ENCODE results near the gene ROR2. TPM values are rescaled to one million over a fixed set of nuclear protein-coding genes. Genes with fewer than 3 reads are reported as not detected.
"Not testable (repeated sequence)": the region's sequence is repeated elsewhere in the genome, so short reads cannot be mapped to it uniquely, and the experiment has no call there.

ROR2 gene
- total RNA-seq, 4 donors from 2014 or later = 4.2 to 23.2 (median 11.2) TPM

- Histone ChIP-seq H3K4me3 (no peak overlapping the region), H3K27ac (peak overlapping the region in 3 of 4 donors; percentile 69 to 76 (median 72)), H3K27me3 (no peaks in the 10 kb centered on the region), H3K9me3 (no peaks in the 10 kb centered on the region), H3K4me1 (peaks cover 31 to 59% (median 39%) of the 10 kb centered on the region in 4 donors), H3K36me3 (no peaks in the 10 kb centered on the region)
- intact Hi-C loops (cut with DNase I; ENCODE audit: low total_unique reads) = no loop called here
- in situ Hi-C loops (cut with MboI; ENCODE audit: low pct_ligation_motif_present in 1 of 4, low pct_unique_long_range_greater_than_20kb in 1 of 4, low sequenced_read_pairs in 3 of 4) = no loop called here
- TF ChIP-seq POLR2AphosphoS5 (IDR thresholded peaks at IDR 0.05) (no peak), EP300 (IDR thresholded peaks at IDR 0.05; ENCODE audit: low read depth) (no peak), CTCF (IDR thresholded peaks at IDR 0.05) (no peak), POLR2A (IDR thresholded peaks at IDR 0.05) (no peak)
- 64 to 80% methylated on average over 2 to 12 of the region's 12 CpGs for WGBS, 2 donors (ENCODE audit: low coverage in 1 of 2)
- no peak for DNase-seq
These were observed 149.5 kb downstream of the ROR2 start for GRCh38 chr9:91800473-91801030.

DNA sequence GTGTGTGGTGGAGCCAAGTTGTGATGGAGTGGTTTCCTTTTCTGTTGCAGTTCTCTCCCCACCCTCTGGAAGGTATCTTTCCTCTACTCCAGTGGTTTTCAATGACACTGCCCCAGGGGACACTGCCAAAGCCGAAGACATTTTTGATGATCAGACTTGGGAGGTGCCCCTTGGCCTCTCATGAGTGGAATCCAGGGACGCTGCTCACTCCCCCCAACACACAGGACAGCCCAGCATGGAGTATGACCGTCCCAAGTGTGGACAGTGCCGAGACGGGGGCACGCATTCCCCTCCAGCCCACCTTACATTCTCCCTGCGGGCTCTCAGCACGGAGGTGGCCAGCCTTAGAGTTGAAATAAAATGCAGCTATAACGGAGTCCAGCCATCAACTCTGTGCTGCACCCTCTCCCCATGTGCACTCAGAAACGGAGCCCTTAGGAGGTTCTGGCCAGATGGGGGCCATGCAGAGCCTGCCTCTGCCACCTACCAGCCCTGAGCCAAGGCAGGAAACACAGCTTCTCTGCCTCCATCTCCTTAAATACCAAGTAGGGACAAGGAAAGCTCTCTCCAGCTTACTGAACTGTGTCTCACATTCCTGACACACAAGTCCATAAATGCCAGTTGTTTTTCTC lies 150.8 kb downstream of the ROR2 start:
- peak in 1 of 5 experiments; percentile 15 for TF ChIP-seq CTCF (IDR thresholded peaks at IDR 0.05)
- no peak for TF ChIP-seq POLR2A (IDR thresholded peaks at IDR 0.05)
- TF ChIP-seq EP300 (IDR thresholded peaks at IDR 0.05; ENCODE audit: low read depth) = no peak
- no peak for TF ChIP-seq POLR2AphosphoS5 (IDR thresholded peaks at IDR 0.05)
- no peaks in the 10 kb centered on the region for H3K36me3 ChIP-seq
- no peaks in the 10 kb centered on the region for H3K27me3 ChIP-seq
- H3K4me1 ChIP-seq = peaks cover 33 to 68% (median 40%) of the 10 kb centered on the region in 4 donors
- intact Hi-C loops (cut with DNase I; ENCODE audit: low total_unique reads) = no loop called here
- in situ Hi-C loops (cut with MboI; ENCODE audit: low pct_ligation_motif_present in 1 of 4, low pct_unique_long_range_greater_than_20kb in 1 of 4, low sequenced_read_pairs in 3 of 4) = no loop called here
- DNase-seq = no peak
- 74% methylated on average over 10 of the region's 10 CpGs; no CpG with 5 or more reads in 1 of the 2 donors for WGBS, 2 donors (ENCODE audit: low coverage in 1 of 2)
- peak overlapping the region; percentile 58 to 76 (median 70) for H3K27ac ChIP-seq
- H3K9me3 ChIP-seq = no peaks in the 10 kb centered on the region
- peak overlapping the region in 1 of 4 donors; percentile 19 for H3K4me3 ChIP-seq

GRCh38 chr9:91798273-91799112 lies 151.5 kb downstream of the ROR2 start:
- in situ Hi-C loops (cut with MboI; ENCODE audit: low pct_ligation_motif_present in 1 of 4, low pct_unique_long_range_greater_than_20kb in 1 of 4, low sequenced_read_pairs in 3 of 4); H3K36me3 ChIP-seq; H3K9me3 ChIP-seq; H3K27me3 ChIP-seq; intact Hi-C loops (cut with DNase I; ENCODE audit: low total_unique reads): not testable (repeated sequence)
- peak; percentile 67 for DNase-seq
- 43 to 48% methylated on average over 2 to 10 of the region's 14 CpGs for WGBS, 2 donors (ENCODE audit: low coverage in 1 of 2)
- Histone ChIP-seq H3K4me1 (peaks cover 29 to 60% (median 33%) of the 10 kb centered on the region in 4 donors), H3K27ac (peak overlapping the region; percentile 58 to 76 (median 70)), H3K4me3 (peak overlapping the region in 1 of 4 donors; percentile 19)

- H3K4me3 ChIP-seq; H3K27me3 ChIP-seq; in situ Hi-C loops (cut with MboI; ENCODE audit: low pct_ligation_motif_present in 1 of 4, low pct_unique_long_range_greater_than_20kb in 1 of 4, low sequenced_read_pairs in 3 of 4); H3K9me3 ChIP-seq; intact Hi-C loops (cut with DNase I; ENCODE audit: low total_unique reads); H3K36me3 ChIP-seq; H3K27ac ChIP-seq; DNase-seq: not testable (repeated sequence)
- WGBS, 2 donors (ENCODE audit: low coverage in 1 of 2) = no CpG with 5 or more reads among the region's 2 CpGs
- peaks cover 23 to 50% (median 32%) of the 10 kb centered on the region in 4 donors for H3K4me1 ChIP-seq
These were observed 152.5 kb downstream of the ROR2 start for GRCh38 chr9:91797517-91797916.

- peak; percentile 63 for DNase-seq
- intact Hi-C loops (cut with DNase I; ENCODE audit: low total_unique reads); H3K27me3 ChIP-seq; H3K4me3 ChIP-seq; in situ Hi-C loops (cut with MboI; ENCODE audit: low pct_ligation_motif_present in 1 of 4, low pct_unique_long_range_greater_than_20kb in 1 of 4, low sequenced_read_pairs in 3 of 4); H3K36me3 ChIP-seq; H3K9me3 ChIP-seq: not testable (repeated sequence)
- 59% methylated on average over 4 of the region's 4 CpGs; no CpG with 5 or more reads in 1 of the 2 donors for WGBS, 2 donors (ENCODE audit: low coverage in 1 of 2)
- Histone ChIP-seq H3K4me1 (peaks cover 17 to 47% (median 31%) of the 10 kb centered on the region in 4 donors), H3K27ac (peak overlapping the region; percentile 71 to 84 (median 80))
These were observed 153.5 kb downstream of the ROR2 start for GRCh38 chr9:91796516-91796915.
